HEK293 (cell line): Measurements from ENCODE around the gene CACNG4.

Experiments used
- OVOL3 ChIP-seq: fragments of 450-650 bp; formaldehyde crosslinking; IDR thresholded peaks from 2 replicates; pipeline ENCODE4 v1.5.1; 2016; ENCODE audit warnings: missing biosample characterization, missing genetic modification characterization
- ZBTB26 ChIP-seq: fragments of 450-650 bp; formaldehyde crosslinking; optimal IDR thresholded peaks from 2 replicates; pipeline ENCODE3; 2016; ENCODE audit warnings: missing biosample characterization, mild to moderate bottlenecking, missing genetic modification characterization
- ZBTB6 ChIP-seq: fragments of 450-650 bp; formaldehyde crosslinking; IDR thresholded peaks from 2 replicates; pipeline ENCODE4 v1.5.1; 2017; ENCODE audit warnings: missing biosample characterization, missing genetic modification characterization
- ZNF16 ChIP-seq: fragments of 450-650 bp; formaldehyde crosslinking; IDR thresholded peaks from 2 replicates; pipeline ENCODE4 v1.5.1; 2016; ENCODE audit warnings: low read depth, missing biosample characterization, missing genetic modification characterization
- ZNF214 ChIP-seq: fragments of 450-650 bp; formaldehyde crosslinking; IDR thresholded peaks from 2 replicates; pipeline ENCODE4 v1.5.1; 2017; ENCODE audit warnings: missing biosample characterization, mild to moderate bottlenecking, missing genetic modification characterization, borderline replicate concordance
- ZNF785 ChIP-seq: fragments of 450-650 bp; formaldehyde crosslinking; IDR thresholded peaks from 2 replicates; pipeline ENCODE4 v1.5.1; 2016; ENCODE audit warnings: missing biosample characterization, missing genetic modification characterization
- ZNF792 ChIP-seq: fragments of 450-650 bp; formaldehyde crosslinking; IDR thresholded peaks from 2 replicates; pipeline ENCODE4 v1.5.1; 2016; ENCODE audit warnings: missing biosample characterization, missing genetic modification characterization
- TF ChIP-seq, protein P1 (sequence below): fragments of 450-650 bp; formaldehyde crosslinking; IDR thresholded peaks from 2 replicates; pipeline ENCODE4 v1.5.1; 2016; ENCODE audit warnings: missing biosample characterization, missing genetic modification characterization
- TF ChIP-seq, protein P2 (sequence below): fragments of 450-650 bp; formaldehyde crosslinking; IDR thresholded peaks from 2 replicates; pipeline ENCODE4 v1.5.1; 2016; ENCODE audit warnings: missing biosample characterization, missing genetic modification characterization
- TF ChIP-seq, protein P3 (sequence below): fragments of 450-650 bp; formaldehyde crosslinking; IDR thresholded peaks from 2 replicates; pipeline ENCODE4; 2016; ENCODE audit warnings: missing biosample characterization, missing genetic modification characterization

GRCh38 chr17:67027031-67027628 is 62.6 kb downstream of the CACNG4 start:
- TF ChIP-seq, protein P1, sequence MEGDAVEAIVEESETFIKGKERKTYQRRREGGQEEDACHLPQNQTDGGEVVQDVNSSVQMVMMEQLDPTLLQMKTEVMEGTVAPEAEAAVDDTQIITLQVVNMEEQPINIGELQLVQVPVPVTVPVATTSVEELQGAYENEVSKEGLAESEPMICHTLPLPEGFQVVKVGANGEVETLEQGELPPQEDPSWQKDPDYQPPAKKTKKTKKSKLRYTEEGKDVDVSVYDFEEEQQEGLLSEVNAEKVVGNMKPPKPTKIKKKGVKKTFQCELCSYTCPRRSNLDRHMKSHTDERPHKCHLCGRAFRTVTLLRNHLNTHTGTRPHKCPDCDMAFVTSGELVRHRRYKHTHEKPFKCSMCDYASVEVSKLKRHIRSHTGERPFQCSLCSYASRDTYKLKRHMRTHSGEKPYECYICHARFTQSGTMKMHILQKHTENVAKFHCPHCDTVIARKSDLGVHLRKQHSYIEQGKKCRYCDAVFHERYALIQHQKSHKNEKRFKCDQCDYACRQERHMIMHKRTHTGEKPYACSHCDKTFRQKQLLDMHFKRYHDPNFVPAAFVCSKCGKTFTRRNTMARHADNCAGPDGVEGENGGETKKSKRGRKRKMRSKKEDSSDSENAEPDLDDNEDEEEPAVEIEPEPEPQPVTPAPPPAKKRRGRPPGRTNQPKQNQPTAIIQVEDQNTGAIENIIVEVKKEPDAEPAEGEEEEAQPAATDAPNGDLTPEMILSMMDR (tag by site-specific recombination), result no peak
- TF ChIP-seq ZBTB26 (tag by site-specific recombination), result no peak
- TF ChIP-seq, protein P2, sequence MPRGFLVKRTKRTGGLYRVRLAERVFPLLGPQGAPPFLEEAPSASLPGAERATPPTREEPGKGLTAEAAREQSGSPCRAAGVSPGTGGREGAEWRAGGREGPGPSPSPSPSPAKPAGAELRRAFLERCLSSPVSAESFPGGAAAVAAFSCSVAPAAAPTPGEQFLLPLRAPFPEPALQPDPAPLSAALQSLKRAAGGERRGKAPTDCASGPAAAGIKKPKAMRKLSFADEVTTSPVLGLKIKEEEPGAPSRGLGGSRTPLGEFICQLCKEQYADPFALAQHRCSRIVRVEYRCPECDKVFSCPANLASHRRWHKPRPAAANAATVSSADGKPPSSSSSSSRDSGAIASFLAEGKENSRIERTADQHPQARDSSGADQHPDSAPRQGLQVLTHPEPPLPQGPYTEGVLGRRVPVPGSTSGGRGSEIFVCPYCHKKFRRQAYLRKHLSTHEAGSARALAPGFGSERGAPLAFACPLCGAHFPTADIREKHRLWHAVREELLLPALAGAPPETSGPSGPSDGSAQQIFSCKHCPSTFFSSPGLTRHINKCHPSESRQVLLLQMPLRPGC (tag by site-specific recombination), result no peak
- TF ChIP-seq ZBTB6, result no peak
- TF ChIP-seq ZNF785 (tag by site-specific recombination), result no peak
- TF ChIP-seq OVOL3 (tag by site-specific recombination), result no peak
- TF ChIP-seq ZNF214 (tag by site-specific recombination), result no peak
- TF ChIP-seq ZNF16 (tag by site-specific recombination), result no peak
- TF ChIP-seq, protein P3, sequence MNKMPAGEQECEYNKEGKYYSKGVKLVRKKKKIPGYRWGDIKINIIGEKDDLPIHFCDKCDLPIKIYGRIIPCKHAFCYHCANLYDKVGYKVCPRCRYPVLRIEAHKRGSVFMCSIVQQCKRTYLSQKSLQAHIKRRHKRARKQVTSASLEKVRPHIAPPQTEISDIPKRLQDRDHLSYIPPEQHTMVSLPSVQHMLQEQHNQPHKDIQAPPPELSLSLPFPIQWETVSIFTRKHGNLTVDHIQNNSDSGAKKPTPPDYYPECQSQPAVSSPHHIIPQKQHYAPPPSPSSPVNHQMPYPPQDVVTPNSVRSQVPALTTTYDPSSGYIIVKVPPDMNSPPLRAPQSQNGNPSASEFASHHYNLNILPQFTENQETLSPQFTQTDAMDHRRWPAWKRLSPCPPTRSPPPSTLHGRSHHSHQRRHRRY (tag by site-specific recombination), result no peak
- TF ChIP-seq ZNF792 (tag by site-specific recombination), result no peak
